Neuronal stem cell (in vitro differentiated cells): ENCODE data around the gene GRID1.

Experiments used
- DNase-seq: peaks from one replicate; pipeline ENCODE4 v3.0.0-alpha.2; 2013; ENCODE audit warnings: low spot score
- H2AFZ ChIP-seq: one replicate; pipeline ENCODE4 v1.6.1; 2013; ENCODE audit warnings: mild to moderate bottlenecking, low read length, inconsistent platforms
- H2AK5ac ChIP-seq: 2 replicates; pipeline ENCODE4 v1.6.1; 2013; ENCODE audit warnings: low read depth, mild to moderate bottlenecking, inconsistent platforms, low read length, moderate library complexity, mixed read lengths
- H2BK120ac ChIP-seq: 2 replicates; pipeline ENCODE4 v1.6.1; 2013; ENCODE audit warnings: low read depth, mild to moderate bottlenecking, inconsistent platforms, low read length, moderate library complexity, mixed read lengths
- H2BK12ac ChIP-seq: one replicate; pipeline ENCODE4 v1.6.1; 2013; ENCODE audit warnings: low read length, inconsistent platforms
- H2BK15ac ChIP-seq: 2 replicates; pipeline ENCODE4 v1.6.1; 2013; ENCODE audit warnings: mild to moderate bottlenecking, low read length, inconsistent platforms, mixed read lengths
- H2BK5ac ChIP-seq: one replicate; pipeline ENCODE4 v1.6.1; 2013; ENCODE audit warnings: inconsistent platforms, mild to moderate bottlenecking, low read length, moderate library complexity
- H3K14ac ChIP-seq: one replicate; pipeline ENCODE4 v1.6.1; 2013; ENCODE audit warnings: low read length, inconsistent platforms
- H3K18ac ChIP-seq: 2 replicates; pipeline ENCODE4 v1.6.1; 2013; ENCODE audit warnings: low read length, inconsistent platforms
- H3K23ac ChIP-seq: 2 replicates; pipeline ENCODE4 v1.6.1; 2013; ENCODE audit warnings: low read depth, mild to moderate bottlenecking, mixed read lengths, low read length, inconsistent platforms; ENCODE audit not compliant: poor library complexity
- H3K27ac ChIP-seq: replicated peaks from 3 replicates; pipeline ENCODE4 v1.5.1; 2013; ENCODE audit warnings: low read length, inconsistent platforms
- H3K27me3 ChIP-seq, 3 experiments: 2 replicates each; pipeline ENCODE4 v1.6.1; 2013; ENCODE audit warnings: low read length in 3 of 3, mild to moderate bottlenecking in 2 of 3, inconsistent platforms in 1 of 3, low read depth in 1 of 3, mixed read lengths in 1 of 3, moderate library complexity in 1 of 3; ENCODE audit not compliant: control insufficient read depth in 3 of 3, insufficient read depth in 3 of 3
- H3K36me3 ChIP-seq, 2 donors: replicated peaks in 1 of 2; 2 replicates each; pipeline ENCODE4 v1.6.1; 2013; ENCODE audit warnings: low read length in 2 of 2; ENCODE audit not compliant: control insufficient read depth in 2 of 2, insufficient read depth in 2 of 2
- H3K4ac ChIP-seq: 2 replicates; pipeline ENCODE4 v1.6.1; 2013; ENCODE audit warnings: inconsistent platforms, mild to moderate bottlenecking, low read length, moderate library complexity
- H3K4me1 ChIP-seq, 2 donors: 1 replicate in 1 of 2; 2 replicates in 1 of 2; pipeline ENCODE4 v1.6.1; 2013; ENCODE audit warnings: low read length in 2 of 2, low read depth in 1 of 2; ENCODE audit not compliant: control insufficient read depth in 2 of 2, insufficient read depth in 1 of 2
- H3K4me2 ChIP-seq: one replicate; pipeline ENCODE4 v1.6.1; 2013; ENCODE audit warnings: mild to moderate bottlenecking, low read length, inconsistent platforms; ENCODE audit not compliant: insufficient read depth, poor library complexity, severe bottlenecking
- H3K4me3 ChIP-seq, 2 donors: 2 replicates each; pipeline ENCODE4 v1.5.1; 2013; ENCODE audit warnings: low read length in 2 of 2, mild to moderate bottlenecking in 2 of 2, inconsistent platforms in 1 of 2, moderate library complexity in 1 of 2
- H3K79me1 ChIP-seq: one replicate; pipeline ENCODE4 v1.6.1; 2013; ENCODE audit warnings: low read depth, mild to moderate bottlenecking, inconsistent platforms, low read length, moderate library complexity
- H3K9ac ChIP-seq: one replicate; pipeline ENCODE4 v1.6.1; 2013; ENCODE audit warnings: mild to moderate bottlenecking, low read depth, low read length, inconsistent platforms; ENCODE audit not compliant: poor library complexity
- H3K9me3 ChIP-seq, 2 donors: replicated peaks in 1 of 2; 2 replicates each; pipeline versions ENCODE3 to v1.6.1; 2013; ENCODE audit warnings: low read length in 2 of 2, mild to moderate bottlenecking in 2 of 2, inconsistent platforms in 1 of 2, low read depth in 1 of 2, mixed read lengths in 1 of 2, moderate library complexity in 1 of 2; ENCODE audit not compliant: control insufficient read depth in 2 of 2, insufficient read depth in 1 of 2
- H4K8ac ChIP-seq: one replicate; pipeline ENCODE4 v1.6.1; 2013; ENCODE audit warnings: low read depth, mild to moderate bottlenecking, inconsistent platforms, low read length, moderate library complexity
- H4K91ac ChIP-seq: one replicate; pipeline ENCODE4 v1.6.1; 2013; ENCODE audit warnings: low read length, low read depth, mild to moderate bottlenecking, inconsistent platforms; ENCODE audit not compliant: poor library complexity
- WGBS, 2 donors: extraction: QIAGEN DNeasy Blood & Tissue Kit; methylation state at CpG; one replicate each; pipeline ENCODE4 v1.1.7; 2013; ENCODE audit warnings: missing lambda C conversion rate in 2 of 2, mixed read lengths in 1 of 2; ENCODE audit not compliant: insufficient read length in 2 of 2, insufficient replicate concordance in 1 of 2; ENCODE audit errors: extremely low coverage in 2 of 2; 5-methylcytosine and 5-hydroxymethylcytosine counted together

The GRID1 gene

DNA sequence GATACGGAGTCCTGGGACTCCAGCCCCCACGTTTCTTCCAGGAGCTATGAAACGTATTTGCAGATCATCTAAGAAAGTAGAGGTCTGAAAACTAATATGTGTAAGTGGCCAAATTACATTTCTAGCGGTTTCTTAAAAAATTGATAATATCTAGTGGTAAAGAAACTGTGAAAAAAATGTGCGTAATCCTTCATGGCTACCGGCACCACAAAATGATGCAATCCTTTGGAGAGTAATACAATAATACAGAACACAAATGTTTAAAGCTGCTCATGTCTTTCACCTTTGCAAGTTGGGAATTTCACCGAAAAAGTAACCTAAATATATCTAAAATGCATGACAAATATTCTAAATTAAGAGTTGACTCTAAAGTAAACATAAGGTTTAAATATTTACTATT is 742.1 kb downstream of the GRID1 start:
- no peak overlapping the region for H2AFZ ChIP-seq
- H3K27ac ChIP-seq, result no peak overlapping the region
- WGBS, 2 donors, result no CpG with 5 or more reads among the region's 7 CpGs
- H3K9me3 ChIP-seq, result no peaks in the 10 kb centered on the region
- no peak for DNase-seq
- no peak overlapping the region for H3K4me2 ChIP-seq
- no peak overlapping the region for H3K23ac ChIP-seq
- no peak overlapping the region for H4K91ac ChIP-seq
- H3K18ac ChIP-seq, result no peak overlapping the region
- no peak overlapping the region for H3K14ac ChIP-seq
- H3K4me1 ChIP-seq, result no peaks in the 10 kb centered on the region
- no peak overlapping the region for H2BK12ac ChIP-seq
- H2BK120ac ChIP-seq, result no peak overlapping the region
- H2AK5ac ChIP-seq, result no peak overlapping the region
- H3K27me3 ChIP-seq, result no peaks in the 10 kb centered on the region
- H3K36me3 ChIP-seq, result no peaks in the 10 kb centered on the region
- no peak overlapping the region for H2BK15ac ChIP-seq
- no peak overlapping the region for H3K9ac ChIP-seq
- no peak overlapping the region for H3K4ac ChIP-seq
- H4K8ac ChIP-seq, result no peak overlapping the region
- H3K4me3 ChIP-seq, result no peak overlapping the region
- H3K79me1 ChIP-seq, result no peaks in the 10 kb centered on the region
- H2BK5ac ChIP-seq, result no peak overlapping the region

DNA sequence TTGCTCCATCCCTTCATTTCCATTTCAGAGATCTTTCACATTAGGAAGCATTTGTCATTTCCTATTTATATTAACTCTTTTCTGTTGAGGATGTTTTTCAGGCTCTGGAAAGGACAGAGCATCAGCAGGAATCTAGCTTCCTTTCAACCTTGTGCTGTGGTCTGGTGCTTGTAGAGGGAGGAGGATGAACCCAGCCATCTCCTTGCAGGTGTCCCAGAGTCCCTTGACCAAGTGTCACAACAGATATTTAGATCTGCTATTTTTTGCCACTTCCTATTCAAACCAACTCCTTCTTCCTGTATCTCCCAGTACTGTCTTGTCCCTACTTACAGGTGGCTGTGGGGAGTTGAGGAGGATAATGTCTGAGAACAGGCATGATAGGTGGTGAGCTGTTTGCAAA is 742.8 kb downstream of the GRID1 start:
- H2BK12ac ChIP-seq, result no peak overlapping the region
- no peak for DNase-seq
- H3K27ac ChIP-seq, result no peak overlapping the region
- H3K18ac ChIP-seq, result no peak overlapping the region
- H3K9ac ChIP-seq, result no peak overlapping the region
- no peak overlapping the region for H4K8ac ChIP-seq
- no peak overlapping the region for H3K4me3 ChIP-seq
- no peak overlapping the region for H3K23ac ChIP-seq
- no peak overlapping the region for H2BK120ac ChIP-seq
- H2BK15ac ChIP-seq, result no peak overlapping the region
- no peak overlapping the region for H2AFZ ChIP-seq
- no peak overlapping the region for H2BK5ac ChIP-seq
- no peaks in the 10 kb centered on the region for H3K9me3 ChIP-seq
- H3K14ac ChIP-seq, result no peak overlapping the region
- H3K4me2 ChIP-seq, result no peak overlapping the region
- H4K91ac ChIP-seq, result no peak overlapping the region
- no peaks in the 10 kb centered on the region for H3K27me3 ChIP-seq
- H3K4ac ChIP-seq, result no peak overlapping the region
- H3K36me3 ChIP-seq, result no peaks in the 10 kb centered on the region
- no peak overlapping the region for H2AK5ac ChIP-seq
- H3K4me1 ChIP-seq, result no peaks in the 10 kb centered on the region
- no peaks in the 10 kb centered on the region for H3K79me1 ChIP-seq

DNA sequence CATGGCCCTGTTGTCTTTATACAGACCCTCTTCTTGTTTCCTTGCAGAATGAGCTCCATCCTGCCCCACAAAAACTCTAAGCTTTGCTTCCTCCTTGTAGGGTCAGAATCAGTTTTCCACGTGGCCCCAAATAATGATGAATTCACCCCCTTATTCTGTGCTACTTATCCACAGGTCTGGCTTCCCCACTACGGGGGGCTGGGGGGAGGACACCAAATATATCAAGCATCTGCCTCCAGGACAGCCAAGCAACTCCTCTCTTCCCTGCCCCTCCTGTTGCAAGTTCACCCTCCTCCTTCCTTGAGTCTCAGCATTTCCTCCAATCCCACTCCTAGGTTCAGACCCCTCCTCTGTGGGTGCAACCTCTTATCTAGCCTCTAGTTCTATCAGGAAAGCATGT is 743.3 kb downstream of the GRID1 start:
- H3K23ac ChIP-seq, result no peak overlapping the region
- H2BK5ac ChIP-seq, result no peak overlapping the region
- H4K91ac ChIP-seq, result no peak overlapping the region
- H4K8ac ChIP-seq, result no peak overlapping the region
- no peak overlapping the region for H3K9ac ChIP-seq
- H2BK120ac ChIP-seq, result no peak overlapping the region
- no peak overlapping the region for H3K4me2 ChIP-seq
- no peak overlapping the region for H2AFZ ChIP-seq
- H3K36me3 ChIP-seq, result no peaks in the 10 kb centered on the region
- H3K18ac ChIP-seq, result no peak overlapping the region
- no peak overlapping the region for H3K4ac ChIP-seq
- no peak overlapping the region for H3K27ac ChIP-seq
- H2AK5ac ChIP-seq, result no peak overlapping the region
- H3K4me3 ChIP-seq, result no peak overlapping the region
- H3K4me1 ChIP-seq, result no peaks in the 10 kb centered on the region
- H2BK12ac ChIP-seq, result no peak overlapping the region
- no peak overlapping the region for H3K14ac ChIP-seq
- no peaks in the 10 kb centered on the region for H3K79me1 ChIP-seq
- no peak overlapping the region for H2BK15ac ChIP-seq
- DNase-seq, result no peak
- WGBS, 2 donors, result no CpG with 5 or more reads among the region's 2 CpGs
- no peaks in the 10 kb centered on the region for H3K27me3 ChIP-seq
- no peaks in the 10 kb centered on the region for H3K9me3 ChIP-seq

DNA sequence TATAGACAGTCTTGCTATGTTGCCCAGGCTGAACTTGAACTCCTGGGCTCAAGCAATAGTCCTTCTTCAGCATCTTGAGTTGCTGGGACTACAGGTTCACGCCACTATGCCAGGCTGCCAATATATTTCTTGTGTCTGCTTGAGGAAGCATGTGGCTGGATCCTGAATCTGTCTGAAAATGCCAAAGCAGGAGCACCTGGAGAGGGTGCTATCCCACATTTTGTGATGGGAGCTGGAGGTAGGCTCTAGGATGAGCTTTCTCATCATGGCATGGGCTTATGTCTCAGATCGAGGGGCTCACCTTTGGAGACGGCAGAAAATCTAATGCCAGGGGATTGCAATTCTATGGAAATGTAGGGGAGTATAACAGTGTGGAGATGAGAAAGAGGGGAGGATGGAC is 744.2 kb downstream of the GRID1 start:
- Histone ChIP-seq H4K8ac (no peak overlapping the region), H3K23ac (no peak overlapping the region), H2AFZ (no peak overlapping the region), H3K36me3 (no peaks in the 10 kb centered on the region), H2BK5ac (no peak overlapping the region), H3K4me3 (no peak overlapping the region), H3K4me1 (no peaks in the 10 kb centered on the region), H3K4ac (no peak overlapping the region), H4K91ac (no peak overlapping the region), H3K9me3 (no peaks in the 10 kb centered on the region), H3K4me2 (no peak overlapping the region), H3K14ac (no peak overlapping the region), H2AK5ac (no peak overlapping the region), H3K18ac (no peak overlapping the region), H3K9ac (no peak overlapping the region), H3K79me1 (no peaks in the 10 kb centered on the region), H3K27me3 (no peaks in the 10 kb centered on the region), H2BK15ac (no peak overlapping the region), H3K27ac (no peak overlapping the region), H2BK120ac (no peak overlapping the region), H2BK12ac (no peak overlapping the region)
- no CpG with 5 or more reads among the region's 3 CpGs for WGBS, 2 donors
- no peak for DNase-seq
